ENCODE results near the gene CARM1. TPM values are rescaled to one million over a fixed set of nuclear protein-coding genes. Genes with fewer than 3 reads are reported as not detected.

Gene CARM1
- total and polyA plus RNA-seq, 2 of the 13 experiments (the other 11 are each of a cell fraction or from before 2014, with no cell fraction given), result 27.6 to 55.8 TPM

DNA sequence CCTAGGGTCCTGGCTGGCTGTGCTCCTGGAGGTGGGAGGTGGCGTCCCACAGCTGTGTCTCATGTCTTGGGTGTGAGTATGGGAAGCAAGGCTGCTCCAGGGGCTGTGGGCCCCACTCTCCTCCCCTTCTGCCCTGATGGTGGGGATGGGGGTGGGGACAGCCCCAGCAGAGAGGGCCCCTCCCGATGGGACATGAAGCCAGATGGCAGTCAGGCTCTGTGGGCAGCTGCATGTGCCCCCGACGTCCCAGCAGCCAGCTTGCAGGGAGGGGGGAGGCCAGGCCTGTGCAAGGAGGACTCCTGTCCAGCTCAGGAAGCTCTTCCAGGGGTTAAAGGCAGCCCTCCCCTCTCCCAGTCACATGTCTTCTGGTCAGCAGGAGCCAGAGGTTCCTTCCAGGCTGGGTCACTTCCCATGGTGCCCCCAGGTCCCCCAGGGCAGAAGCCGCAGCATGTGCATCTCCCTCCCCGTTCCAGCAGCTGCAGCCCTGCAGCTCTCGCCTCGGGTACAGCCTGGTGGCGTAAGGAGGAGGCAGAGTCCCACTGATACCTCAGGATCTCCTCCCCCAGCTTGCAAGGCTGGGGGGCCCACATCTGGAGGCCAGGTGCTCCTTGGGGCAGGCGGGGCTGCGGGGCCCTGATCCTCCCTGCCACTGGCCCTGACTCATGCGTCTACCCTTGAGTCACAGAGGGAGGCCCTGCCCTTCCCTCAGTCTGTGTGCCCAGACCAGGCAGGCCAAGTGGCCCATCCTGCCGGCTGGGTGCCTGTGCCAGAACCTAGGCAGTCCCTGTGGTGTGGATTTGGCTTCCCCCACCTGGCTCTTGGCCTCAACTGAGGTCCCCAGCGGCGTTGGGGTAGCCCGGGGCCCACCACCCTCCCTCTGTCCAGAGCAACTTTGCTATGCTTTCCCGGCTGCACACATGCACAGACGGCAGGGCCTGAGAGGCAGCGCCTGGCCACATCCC, 44.1 kb downstream of the CARM1 start:
- no peak overlapping the region for H3K4me3 ChIP-seq (replicated peaks in 1 of 3; ENCODE audit: insufficient read depth in 1 of 3, low read depth in 2 of 3, low read length in 3 of 3)

More for the DNA sequence above, 44.1 kb downstream of the CARM1 start:
- TF ChIP-seq MEIS2 (CRISPR knock-in tag; IDR thresholded peaks at IDR 0.05), result no peak
- TF ChIP-seq WIZ (CRISPR knock-in tag; IDR thresholded peaks at IDR 0.05), result no peak
- TF ChIP-seq HNRNPH1 (optimal IDR thresholded peaks at IDR 0.05; ENCODE audit: low read depth, low read length), result no peak
- TF ChIP-seq, protein P1, sequence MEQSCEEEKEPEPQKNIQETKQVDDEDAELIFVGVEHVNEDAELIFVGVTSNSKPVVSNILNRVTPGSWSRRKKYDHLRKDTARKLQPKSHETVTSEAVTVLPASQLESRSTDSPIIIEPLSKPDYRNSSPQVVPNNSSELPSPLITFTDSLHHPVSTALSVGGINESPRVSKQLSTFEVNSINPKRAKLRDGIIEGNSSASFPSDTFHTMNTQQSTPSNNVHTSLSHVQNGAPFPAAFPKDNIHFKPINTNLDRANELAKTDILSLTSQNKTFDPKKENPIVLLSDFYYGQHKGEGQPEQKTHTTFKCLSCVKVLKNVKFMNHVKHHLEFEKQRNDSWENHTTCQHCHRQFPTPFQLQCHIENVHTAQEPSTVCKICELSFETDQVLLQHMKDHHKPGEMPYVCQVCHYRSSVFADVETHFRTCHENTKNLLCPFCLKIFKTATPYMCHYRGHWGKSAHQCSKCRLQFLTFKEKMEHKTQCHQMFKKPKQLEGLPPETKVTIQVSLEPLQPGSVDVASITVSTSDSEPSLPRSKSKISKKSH (CRISPR knock-in tag; IDR thresholded peaks at IDR 0.05; ENCODE audit: borderline replicate concordance), result no peak
- no peak for TF ChIP-seq ZFP41 (CRISPR knock-in tag; IDR thresholded peaks at IDR 0.05; ENCODE audit: borderline replicate concordance)
- TF ChIP-seq, protein P2, sequence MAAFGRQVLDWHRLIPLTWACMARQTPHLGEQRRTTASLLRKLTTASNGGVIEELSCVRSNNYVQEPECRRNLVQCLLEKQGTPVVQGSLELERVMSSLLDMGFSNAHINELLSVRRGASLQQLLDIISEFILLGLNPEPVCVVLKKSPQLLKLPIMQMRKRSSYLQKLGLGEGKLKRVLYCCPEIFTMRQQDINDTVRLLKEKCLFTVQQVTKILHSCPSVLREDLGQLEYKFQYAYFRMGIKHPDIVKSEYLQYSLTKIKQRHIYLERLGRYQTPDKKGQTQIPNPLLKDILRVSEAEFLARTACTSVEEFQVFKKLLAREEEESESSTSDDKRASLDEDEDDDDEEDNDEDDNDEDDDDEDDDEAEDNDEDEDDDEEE (CRISPR knock-in tag; IDR thresholded peaks at IDR 0.05), result no peak
- TF ChIP-seq ZNF577 (CRISPR knock-in tag; IDR thresholded peaks at IDR 0.05; ENCODE audit: borderline replicate concordance, low read depth), result no peak
- Histone ChIP-seq H2AFZ (ENCODE audit: low read length) (no peak overlapping the region), H4K20me1 (ENCODE audit: insufficient read depth, low read length) (no peaks in the 10 kb centered on the region), H3K36me3 (replicated peaks in 1 of 2; ENCODE audit: control insufficient read depth in 1 of 2, insufficient read depth in 2 of 2, low read length in 2 of 2) (peaks cover 36 to 61% of the 10 kb centered on the region in 2 experiments; a peak in 4 of 5 replicates), H3K79me2 (ENCODE audit: insufficient read depth, low read length) (no peaks in the 10 kb centered on the region), H3K4me2 (ENCODE audit: low read depth, low read length) (no peak overlapping the region), H3K9ac (ENCODE audit: insufficient read depth, low read depth, low read length) (no peak overlapping the region), H3K9me3 (ENCODE audit: low read length) (no peaks in the 10 kb centered on the region), H3K27ac (ENCODE audit: extremely low read length, insufficient read depth, low read length) (no peak overlapping the region), H3K27me3 (ENCODE audit: control insufficient read depth in 1 of 2, insufficient read depth in 2 of 2, low read length in 2 of 2) (no peaks in the 10 kb centered on the region), H3K4me1 (ENCODE audit: insufficient read depth, low read length) (no peaks in the 10 kb centered on the region)
- CTCF ChIA-PET (ENCODE audit: low intra/inter-chr PET ratio, low total read pairs), result no interaction called here
- intact Hi-C loops (cut with micrococcal nuclease; ENCODE audit: unreplicated experiment) (no loop called here), in situ Hi-C loops (cut with HindIII; ENCODE audit: extremely low pct_ligation_motif_present, low pct_unique_long_range_greater_than_20kb) (no loop called here)
- no peak; the same call in 2 of the 3 replicates for ATAC-seq
- FAIRE-seq, result no peak
- DNase-seq (ENCODE audit: low spot score), result no peak
- 97% methylated on average over 7 of the region's 19 CpGs for WGBS (ENCODE audit: low lambda C conversion rate)
- no TSS peak for BruUV-seq (replicated peaks)
- POLR2A ChIA-PET, result no interaction called here
